Transverse colon (tissue), 4 donors: ENCODE results near the gene ZNF385D. TPM values are rescaled to one million over a fixed set of nuclear protein-coding genes. Genes with fewer than 3 reads are reported as not detected.

Experiments
- DNase-seq: peaks from one replicate; pipeline ENCODE4 v3.0.0-alpha.2; 2019
- H3K27ac ChIP-seq, 4 donors: fragments of 200-600 bp; sonication (generic); 2 replicates each; pipeline ENCODE4 v1.5.1; 2016 to 2018; ENCODE audit warnings: inconsistent platforms in 4 of 4
- H3K27me3 ChIP-seq: fragments of 200-600 bp; sonication (generic); 2 replicates; pipeline ENCODE4 v1.5.1; 2017; ENCODE audit warnings: inconsistent platforms
- H3K36me3 ChIP-seq, 4 donors: fragments of 200-600 bp; sonication (generic); 2 replicates each; pipeline ENCODE4 v1.5.1; 2017 to 2019; ENCODE audit warnings: inconsistent platforms in 4 of 4
- H3K4me1 ChIP-seq, 4 donors: fragments of 200-600 bp; sonication (generic); 2 replicates each; pipeline ENCODE4 v1.5.1; 2017 to 2020; ENCODE audit warnings: inconsistent platforms in 4 of 4
- H3K4me3 ChIP-seq, 4 donors: fragments of 200-600 bp; sonication (generic); 1 replicate in 1 of 4; 2 replicates in 3 of 4; pipeline versions ENCODE4 v1.5.1 to v1.6.1; 2017 to 2019; ENCODE audit warnings: inconsistent platforms in 4 of 4
- H3K9me3 ChIP-seq, 2 donors: fragments of 200-600 bp; sonication (generic); 2 replicates each; pipeline ENCODE4 v1.5.1; 2017 to 2019; ENCODE audit warnings: inconsistent platforms in 2 of 2
- EP300 ChIP-seq: sonication (generic); formaldehyde crosslinking; IDR thresholded peaks from one replicate; pipeline ENCODE4 v1.6.1; 2017; ENCODE audit warnings: antibody characterized with exemption, low read depth
- POLR2A ChIP-seq: fragments of 450-650 bp; IDR thresholded peaks from one replicate; pipeline ENCODE4 v1.6.1; 2016; ENCODE audit warnings: antibody characterized with exemption, mild to moderate bottlenecking, moderate library complexity
- POLR2AphosphoS5 ChIP-seq, 3 donors: sonication (generic); formaldehyde crosslinking; IDR thresholded peaks; one replicate each; pipeline ENCODE4 v1.6.1; 2016; ENCODE audit warnings: antibody characterized with exemption in 3 of 3
- WGBS, 2 donors: methylation state at CpG; one replicate each; pipeline ENCODE4 v1.1.5; 2018; ENCODE audit warnings: low coverage in 1 of 2; 5-methylcytosine and 5-hydroxymethylcytosine counted together
- in situ Hi-C, 4 donors: fragments of 200-750 bp; cut with MboI; loops; one replicate each; pipeline versions ENCODE4 v1.15.0 to v1.15.1; 2017; ENCODE audit warnings: low sequenced_read_pairs in 3 of 4, low pct_ligation_motif_present in 1 of 4, low pct_unique_long_range_greater_than_20kb in 1 of 4
- intact Hi-C: fragments of 100-400 bp; cut with DNase I; formaldehyde crosslinking; loops from one replicate; pipeline ENCODE4 v1.15.1; 2023; ENCODE audit warnings: low total_unique reads
- total RNA-seq, 4 donors: library from RNA; depleted of rRNA; stranded (reverse); fragments of >200 nt; gene quantifications; one replicate each; pipeline ENCODE4 v1.1.0, GENCODE V29; 2016
- TF ChIP-seq, protein P1 (sequence below), 5 experiments: fragments of 200-600 bp in 3 of 5; fragments of 450-650 bp in 2 of 5; sonication (generic) in 3 of 5; IDR thresholded peaks; 1 replicate in 2 of 5; 2 replicates in 3 of 5; pipeline ENCODE4 v1.5.1; 2016 to 2017; ENCODE audit warnings: antibody characterized with exemption in 5 of 5, inconsistent platforms in 3 of 5, mild to moderate bottlenecking in 2 of 5, moderate library complexity in 1 of 5

The ZNF385D gene
- total RNA-seq, 4 donors from 2014 or later, result 0.40 to 0.75 (median 0.52) TPM

GRCh38 chr3:21551019-21551418 is 200.0 kb downstream of the ZNF385D start:
- H3K4me1 ChIP-seq, result no peaks in the 10 kb centered on the region
- TF ChIP-seq POLR2AphosphoS5 (IDR thresholded peaks at IDR 0.05) (no peak), POLR2A (no peak)
- no peak for DNase-seq
- H3K4me3 ChIP-seq, result no peak overlapping the region
- intact Hi-C loops (no loop called here), in situ Hi-C loops (no loop called here)
- no peak overlapping the region for H3K27ac ChIP-seq
- no peaks in the 10 kb centered on the region for H3K27me3 ChIP-seq
- no peaks in the 10 kb centered on the region for H3K9me3 ChIP-seq
- H3K36me3 ChIP-seq, result no peaks in the 10 kb centered on the region
- WGBS, 2 donors, result 81 to 100% methylated on average over 1 to 2 of the region's 2 CpGs

DNA sequence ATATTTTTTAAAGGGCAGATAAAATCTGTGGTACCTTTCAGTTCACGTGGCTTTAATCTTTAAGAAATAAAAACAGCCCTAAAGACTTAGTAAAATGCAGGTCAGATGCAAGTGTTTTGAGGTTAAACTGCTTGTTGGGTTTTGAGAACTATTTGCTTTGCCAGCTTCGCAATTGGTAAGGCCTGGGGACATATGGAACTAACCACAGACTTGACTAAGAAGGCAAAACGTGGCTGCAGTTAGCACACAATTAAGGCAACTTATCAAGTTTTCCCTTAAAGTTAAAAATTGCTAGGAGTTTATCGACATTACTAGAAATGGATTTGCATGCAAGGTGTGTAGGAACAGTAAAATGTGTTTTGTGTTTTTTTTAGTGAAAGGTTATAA is 206.9 kb downstream of the ZNF385D start:
- no peaks in the 10 kb centered on the region for H3K4me1 ChIP-seq
- no peak overlapping the region for H3K27ac ChIP-seq
- TF ChIP-seq, protein P1, sequence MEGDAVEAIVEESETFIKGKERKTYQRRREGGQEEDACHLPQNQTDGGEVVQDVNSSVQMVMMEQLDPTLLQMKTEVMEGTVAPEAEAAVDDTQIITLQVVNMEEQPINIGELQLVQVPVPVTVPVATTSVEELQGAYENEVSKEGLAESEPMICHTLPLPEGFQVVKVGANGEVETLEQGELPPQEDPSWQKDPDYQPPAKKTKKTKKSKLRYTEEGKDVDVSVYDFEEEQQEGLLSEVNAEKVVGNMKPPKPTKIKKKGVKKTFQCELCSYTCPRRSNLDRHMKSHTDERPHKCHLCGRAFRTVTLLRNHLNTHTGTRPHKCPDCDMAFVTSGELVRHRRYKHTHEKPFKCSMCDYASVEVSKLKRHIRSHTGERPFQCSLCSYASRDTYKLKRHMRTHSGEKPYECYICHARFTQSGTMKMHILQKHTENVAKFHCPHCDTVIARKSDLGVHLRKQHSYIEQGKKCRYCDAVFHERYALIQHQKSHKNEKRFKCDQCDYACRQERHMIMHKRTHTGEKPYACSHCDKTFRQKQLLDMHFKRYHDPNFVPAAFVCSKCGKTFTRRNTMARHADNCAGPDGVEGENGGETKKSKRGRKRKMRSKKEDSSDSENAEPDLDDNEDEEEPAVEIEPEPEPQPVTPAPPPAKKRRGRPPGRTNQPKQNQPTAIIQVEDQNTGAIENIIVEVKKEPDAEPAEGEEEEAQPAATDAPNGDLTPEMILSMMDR (IDR thresholded peaks at IDR 0.05), result no peak
- TF ChIP-seq POLR2A, result no peak
- no peak for TF ChIP-seq POLR2AphosphoS5 (IDR thresholded peaks at IDR 0.05)
- no peak for TF ChIP-seq EP300
- H3K27me3 ChIP-seq, result no peaks in the 10 kb centered on the region
- 47 to 70% methylated on average over 4 of the region's 4 CpGs for WGBS, 2 donors
- no peak for DNase-seq
- in situ Hi-C loops (no loop called here), intact Hi-C loops (no loop called here)
- no peak overlapping the region for H3K4me3 ChIP-seq
- H3K36me3 ChIP-seq, result no peaks in the 10 kb centered on the region
- H3K9me3 ChIP-seq, result peaks cover 0 to 3% of the 10 kb centered on the region in 2 donors

DNA sequence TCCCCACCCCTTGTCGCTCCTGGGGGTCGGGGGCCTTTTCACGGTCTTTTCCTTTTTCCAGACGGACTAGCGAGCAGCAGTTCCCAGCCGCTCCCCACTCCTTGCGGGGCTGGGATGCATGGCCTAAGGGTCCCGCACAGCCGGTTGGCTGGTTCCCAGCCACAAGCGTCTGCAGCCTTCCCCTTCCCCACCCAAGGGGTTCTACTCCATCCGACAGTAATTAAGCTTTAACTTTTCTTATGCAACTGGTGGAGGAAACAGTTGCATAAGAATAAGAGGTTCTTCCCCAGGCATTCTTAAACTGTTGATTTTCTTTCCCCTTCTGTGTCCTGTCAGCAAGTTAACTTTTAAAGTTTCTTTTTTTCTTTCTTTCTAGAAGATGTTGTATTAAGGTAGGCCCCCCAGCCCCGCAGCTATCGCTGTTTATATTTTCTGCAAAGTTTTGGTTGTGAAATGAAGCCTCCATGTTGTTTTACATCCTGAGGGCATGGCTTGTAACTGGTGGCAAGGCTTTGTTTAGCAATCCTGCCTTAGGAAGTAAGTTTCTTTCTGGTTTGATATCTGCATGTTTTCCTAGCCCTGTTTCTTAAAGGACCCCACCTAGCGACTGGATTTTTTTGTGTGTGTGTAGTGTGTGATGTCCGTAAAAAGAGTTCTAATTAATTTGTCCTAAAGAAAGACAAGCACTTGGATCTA is 207.5 kb downstream of the ZNF385D start:
- intact Hi-C loops, result no loop called here
- Histone ChIP-seq H3K27me3 (no peaks in the 10 kb centered on the region), H3K9me3 (peaks cover 0 to 3% of the 10 kb centered on the region in 2 donors), H3K36me3 (no peaks in the 10 kb centered on the region), H3K4me1 (no peaks in the 10 kb centered on the region), H3K27ac (no peak overlapping the region), H3K4me3 (no peak overlapping the region)
- 86 to 88% methylated on average over 5 to 15 of the region's 15 CpGs for WGBS, 2 donors
- TF ChIP-seq POLR2A (no peak), POLR2AphosphoS5 (IDR thresholded peaks at IDR 0.05) (no peak), EP300 (no peak)
- TF ChIP-seq, protein P1 (IDR thresholded peaks at IDR 0.05), result no peak
- no peak for DNase-seq
- in situ Hi-C loops, result no loop called here

- no peak for DNase-seq
- no peaks in the 10 kb centered on the region for H3K36me3 ChIP-seq
- H3K4me1 ChIP-seq, result no peaks in the 10 kb centered on the region
- H3K27me3 ChIP-seq, result no peaks in the 10 kb centered on the region
- no peak overlapping the region for H3K4me3 ChIP-seq
- WGBS, 2 donors, result 74 to 90% methylated on average over 12 to 29 of the region's 29 CpGs
- intact Hi-C loops, result no loop called here
- H3K27ac ChIP-seq, result no peak overlapping the region
- no peak for TF ChIP-seq POLR2A
- in situ Hi-C loops, result no loop called here
- H3K9me3 ChIP-seq, result peaks cover 0 to 3% of the 10 kb centered on the region in 2 donors
These were observed 208.2 kb downstream of the ZNF385D start for GRCh38 chr3:21542656-21543379.

DNA sequence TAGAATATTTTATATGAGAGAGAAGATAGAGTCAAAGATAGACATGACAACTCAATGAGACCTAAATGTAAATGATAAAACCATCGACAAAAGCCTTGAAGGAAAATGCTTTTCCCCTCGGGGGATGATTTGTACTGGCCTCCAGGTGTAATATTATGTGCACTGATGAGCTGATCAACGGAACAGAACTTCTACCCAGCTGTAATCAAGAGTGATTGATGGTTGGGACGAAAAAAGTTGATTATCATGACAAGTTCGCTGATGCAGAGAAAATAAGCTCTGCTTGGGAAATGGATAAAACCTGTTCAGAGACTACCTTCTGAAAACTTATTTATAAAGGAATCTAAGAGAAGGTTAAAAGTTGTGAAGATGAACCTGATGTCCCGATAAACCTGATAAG is 210.7 kb downstream of the ZNF385D start:
- H3K27ac ChIP-seq, result no peak overlapping the region
- in situ Hi-C loops, result no loop called here
- H3K27me3 ChIP-seq, result no peaks in the 10 kb centered on the region
- no peak overlapping the region for H3K4me3 ChIP-seq
- DNase-seq, result no peak
- WGBS, 2 donors, result 75 to 78% methylated on average over 6 of the region's 6 CpGs
- H3K36me3 ChIP-seq, result no peaks in the 10 kb centered on the region
- intact Hi-C loops, result no loop called here
- peaks cover 0 to 3% of the 10 kb centered on the region in 2 donors for H3K9me3 ChIP-seq
- TF ChIP-seq EP300, result no peak
- no peak for TF ChIP-seq POLR2A
- no peak for TF ChIP-seq POLR2AphosphoS5 (IDR thresholded peaks at IDR 0.05)
- TF ChIP-seq, protein P1 (IDR thresholded peaks at IDR 0.05), result no peak
- no peaks in the 10 kb centered on the region for H3K4me1 ChIP-seq
